ENCODE measurements around the gene TANK.
"Not testable (repeated sequence)": the region's sequence is repeated elsewhere in the genome, so short reads cannot be mapped to it uniquely, and the experiment has no call there.

TANK gene

GRCh38 chr2:161238265-161238559 is 78.0 kb downstream of the TANK start:
- TF ChIP-seq, protein P1, sequence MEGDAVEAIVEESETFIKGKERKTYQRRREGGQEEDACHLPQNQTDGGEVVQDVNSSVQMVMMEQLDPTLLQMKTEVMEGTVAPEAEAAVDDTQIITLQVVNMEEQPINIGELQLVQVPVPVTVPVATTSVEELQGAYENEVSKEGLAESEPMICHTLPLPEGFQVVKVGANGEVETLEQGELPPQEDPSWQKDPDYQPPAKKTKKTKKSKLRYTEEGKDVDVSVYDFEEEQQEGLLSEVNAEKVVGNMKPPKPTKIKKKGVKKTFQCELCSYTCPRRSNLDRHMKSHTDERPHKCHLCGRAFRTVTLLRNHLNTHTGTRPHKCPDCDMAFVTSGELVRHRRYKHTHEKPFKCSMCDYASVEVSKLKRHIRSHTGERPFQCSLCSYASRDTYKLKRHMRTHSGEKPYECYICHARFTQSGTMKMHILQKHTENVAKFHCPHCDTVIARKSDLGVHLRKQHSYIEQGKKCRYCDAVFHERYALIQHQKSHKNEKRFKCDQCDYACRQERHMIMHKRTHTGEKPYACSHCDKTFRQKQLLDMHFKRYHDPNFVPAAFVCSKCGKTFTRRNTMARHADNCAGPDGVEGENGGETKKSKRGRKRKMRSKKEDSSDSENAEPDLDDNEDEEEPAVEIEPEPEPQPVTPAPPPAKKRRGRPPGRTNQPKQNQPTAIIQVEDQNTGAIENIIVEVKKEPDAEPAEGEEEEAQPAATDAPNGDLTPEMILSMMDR (IDR thresholded peaks at IDR 0.05; ENCODE audit: low read length, missing control alignments): no peak
- peak overlapping the region; percentile 64 for H3K4me3 ChIP-seq (replicated peaks; ENCODE audit: low read depth, low read length)
- DNase-seq (ENCODE audit: low read depth): no peak

DNA sequence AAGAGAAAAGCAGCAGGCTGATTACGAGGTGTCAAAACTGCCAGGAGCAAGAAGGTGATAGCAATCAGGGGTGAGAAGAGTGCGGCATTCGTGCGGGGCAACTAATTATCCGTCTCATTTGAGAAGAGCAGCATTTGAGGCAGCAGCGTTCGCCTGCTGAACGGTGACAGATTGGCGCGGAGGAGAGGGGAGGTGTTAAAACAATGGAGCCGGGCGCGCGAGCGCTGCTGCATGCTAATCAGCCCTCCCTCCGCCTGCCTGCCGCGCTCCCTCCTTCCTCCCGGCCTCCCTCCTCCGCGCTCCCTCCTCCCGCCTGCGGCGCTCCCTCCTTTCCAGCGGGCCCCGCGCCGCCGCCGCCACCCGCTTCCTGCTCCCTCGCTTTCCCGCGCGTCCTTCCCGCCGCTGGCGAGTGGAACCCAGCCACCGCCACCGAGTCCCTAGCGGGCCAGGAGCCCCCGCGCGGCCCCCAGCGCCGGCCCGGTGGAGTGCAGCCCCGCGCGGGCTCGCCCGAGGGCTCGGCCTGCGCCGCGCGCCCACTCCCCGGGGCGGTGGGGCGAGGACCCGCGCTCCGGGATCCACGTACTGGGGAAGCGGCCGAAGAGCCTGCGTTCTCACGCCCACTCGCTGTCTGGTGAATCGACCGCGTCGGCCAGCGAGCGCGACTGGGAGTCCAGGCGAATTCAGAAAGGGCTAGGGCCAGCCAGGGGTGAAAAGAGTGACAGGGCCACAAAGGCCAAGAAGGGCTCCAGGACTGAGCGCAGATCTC is 78.5 kb downstream of the TANK start:
- TF ChIP-seq, protein P1 (IDR thresholded peaks at IDR 0.05; ENCODE audit: low read length, missing control alignments): no peak
- H3K4me3 ChIP-seq (replicated peaks; ENCODE audit: low read depth, low read length): peak overlapping the region; percentile 64
- DNase-seq (ENCODE audit: low read depth): peak; percentile 56

- TF ChIP-seq, protein P1 (IDR thresholded peaks at IDR 0.05; ENCODE audit: low read length, missing control alignments): no peak
- no peak for DNase-seq (ENCODE audit: low read depth)
- H3K4me3 ChIP-seq (replicated peaks; ENCODE audit: low read depth, low read length): no peak overlapping the region
Observed at GRCh38 chr2:161239326-161240109, 79.3 kb downstream of the TANK start.

DNA sequence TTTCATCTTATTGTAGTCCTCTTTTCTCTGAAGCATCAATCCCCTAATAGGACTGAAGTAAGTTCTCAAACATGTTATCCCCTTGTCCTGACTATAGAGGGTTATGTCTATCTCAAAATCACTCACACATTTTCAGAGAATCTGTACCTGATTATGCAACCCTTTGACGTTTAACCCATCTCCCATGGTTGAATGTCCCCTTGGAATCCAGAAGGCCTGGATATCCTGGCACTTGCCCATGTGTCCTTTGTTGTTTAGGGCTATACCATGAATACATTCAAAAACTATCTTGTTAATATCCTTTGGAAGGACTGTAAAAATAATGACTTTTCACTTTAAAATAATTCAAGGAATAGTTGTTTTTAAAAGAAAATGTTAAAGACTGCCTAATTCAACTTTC is 81.7 kb downstream of the TANK start:
- no peak overlapping the region for H3K4me3 ChIP-seq (replicated peaks; ENCODE audit: low read depth, low read length)
- TF ChIP-seq, protein P1 (IDR thresholded peaks at IDR 0.05; ENCODE audit: low read length, missing control alignments): no peak
- DNase-seq (ENCODE audit: low read depth): no peak

DNA sequence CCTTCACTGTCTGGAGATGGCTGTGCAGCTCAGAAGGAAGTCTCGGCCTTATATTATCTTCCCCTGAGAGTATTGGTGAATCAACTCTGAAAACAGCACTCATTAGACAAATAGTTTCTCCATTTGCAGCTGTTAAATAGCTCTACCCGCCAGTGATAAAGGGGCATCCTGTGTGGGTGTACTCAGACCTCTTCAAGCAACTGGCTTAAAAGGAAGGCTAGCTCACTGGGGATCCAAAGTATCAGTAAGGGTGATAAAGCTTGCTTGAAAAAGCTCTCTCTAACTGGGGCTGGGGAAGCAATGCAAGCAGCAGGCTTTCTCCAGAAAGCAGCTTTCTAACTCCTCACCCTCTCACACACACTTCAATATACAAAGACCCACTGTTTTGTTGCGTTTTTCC is 83.1 kb downstream of the TANK start:
- H3K4me3 ChIP-seq (replicated peaks; ENCODE audit: low read depth, low read length): no peak overlapping the region
- TF ChIP-seq, protein P1 (IDR thresholded peaks at IDR 0.05; ENCODE audit: low read length, missing control alignments): no peak
- no peak for DNase-seq (ENCODE audit: low read depth)

DNA sequence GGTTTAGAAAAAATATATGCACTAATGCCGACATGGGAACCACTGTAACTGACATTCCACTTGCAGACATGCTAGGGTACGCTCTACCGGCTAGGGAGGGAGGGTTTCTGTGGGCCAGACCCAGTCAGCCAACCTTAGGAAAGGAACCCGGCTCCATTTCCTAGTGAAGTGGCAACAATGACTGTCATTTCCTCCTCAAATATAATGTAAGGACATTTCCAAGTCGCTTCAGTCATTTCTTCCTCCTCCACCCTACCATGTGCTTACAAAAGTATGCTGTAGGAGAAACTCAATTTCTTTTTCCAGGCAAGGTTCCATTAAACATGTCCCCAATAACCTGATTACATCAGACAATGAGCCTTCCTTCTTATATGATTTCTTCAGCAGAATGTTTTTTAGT is 83.7 kb downstream of the TANK start:
- no peak for DNase-seq (ENCODE audit: low read depth)
- TF ChIP-seq, protein P1 (IDR thresholded peaks at IDR 0.05; ENCODE audit: low read length, missing control alignments): no peak
- no peak overlapping the region for H3K4me3 ChIP-seq (replicated peaks; ENCODE audit: low read depth, low read length)

DNA sequence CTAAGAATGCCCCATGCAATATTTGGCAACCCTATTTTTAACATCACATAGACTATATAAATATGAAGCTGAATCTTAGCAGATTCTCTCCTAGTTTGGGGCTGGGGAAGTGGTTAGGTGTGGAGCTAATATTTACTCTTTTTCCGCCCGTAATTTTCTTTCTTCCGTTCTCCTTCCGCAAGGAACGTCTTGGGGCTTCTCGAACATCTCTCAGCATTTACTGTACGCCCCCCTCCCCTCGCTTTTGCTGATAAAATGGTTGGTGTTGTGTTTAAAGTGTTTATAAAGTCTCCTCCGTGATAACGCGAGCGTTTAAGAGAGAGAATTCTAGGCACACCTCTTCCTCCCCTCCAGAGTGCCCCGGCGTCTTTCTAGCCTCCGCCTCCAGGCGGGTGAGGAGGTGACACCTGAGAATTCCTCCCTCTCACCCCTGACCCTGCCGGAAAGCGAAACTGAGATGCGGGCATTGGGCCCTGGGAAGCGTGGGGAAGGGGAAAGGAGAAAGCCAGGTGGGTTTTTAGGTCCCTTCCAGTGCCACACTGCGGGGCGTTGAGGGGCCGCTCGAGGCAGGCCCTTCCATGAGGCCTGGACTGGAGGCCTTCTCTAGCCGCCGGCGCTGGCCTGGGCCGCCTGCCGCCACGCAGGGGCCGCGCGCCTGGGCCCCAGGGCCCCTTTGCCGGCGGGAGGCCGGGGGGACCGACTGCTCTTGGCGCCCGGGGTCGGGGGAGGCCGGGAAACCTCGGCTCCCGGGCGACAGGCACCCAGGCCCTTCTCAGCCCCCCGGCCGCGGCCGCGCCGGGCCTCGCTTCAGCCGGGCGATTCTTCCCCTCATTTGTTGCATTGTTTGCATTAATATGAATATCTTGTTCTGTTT is 84.4 kb downstream of the TANK start:
- not testable (repeated sequence) for H3K4me3 ChIP-seq (replicated peaks; ENCODE audit: low read depth, low read length); DNase-seq (ENCODE audit: low read depth)

Data from fibroblast of pulmonary artery (primary cell).